ENCODE data around the gene IFIT1. TPM values are rescaled to one million over a fixed set of nuclear protein-coding genes. Genes with fewer than 3 reads are reported as not detected.

The IFIT1 gene
- polyA plus RNA-seq, 1 donor from 2014 or later, result not detected

DNA sequence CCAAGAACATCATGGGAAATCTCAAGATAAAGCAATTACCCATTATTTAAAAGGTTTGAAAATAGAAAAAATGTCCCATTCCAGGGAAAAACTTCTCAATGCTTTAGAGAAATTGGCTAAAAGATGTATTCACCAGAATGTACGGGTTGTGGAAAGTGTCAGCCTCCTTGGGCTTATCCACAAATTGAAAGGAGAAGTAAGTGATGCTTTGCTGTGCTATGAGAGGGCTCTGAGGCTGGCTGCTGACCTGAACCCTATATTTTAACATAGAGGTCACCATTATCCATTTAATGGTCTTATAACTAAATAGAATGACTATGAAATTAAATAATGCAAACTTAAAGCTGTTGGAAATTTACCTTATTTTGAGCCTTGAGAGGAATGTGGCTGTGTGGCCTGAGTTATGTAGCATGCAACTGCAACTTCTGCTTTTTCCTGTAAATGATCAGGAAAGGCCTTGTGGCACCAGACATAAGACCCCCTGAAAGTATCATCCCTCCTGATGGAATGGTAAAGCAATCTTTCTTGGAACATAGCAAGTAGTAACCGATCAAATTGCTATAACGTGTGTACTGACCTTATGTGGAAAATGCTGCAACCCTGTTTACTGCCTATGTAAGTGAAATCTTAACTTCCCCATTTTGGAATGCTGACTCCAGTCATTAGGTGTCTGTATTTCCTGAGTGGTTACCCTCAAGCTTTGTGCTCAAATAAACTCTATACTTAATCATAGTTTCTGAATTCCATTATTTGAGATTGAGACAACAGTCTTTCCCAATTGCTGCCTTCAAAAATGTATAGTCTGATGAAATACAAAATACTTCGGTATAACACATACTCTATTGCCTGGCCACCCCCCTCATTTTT is 7.7 kb upstream of the IFIT1 start:
- Histone ChIP-seq H3K9ac (ENCODE audit: low read length) (no peak overlapping the region), H3K9me3 (ENCODE audit: low read length) (no peaks in the 10 kb centered on the region), H3K4me3 (ENCODE audit: low read length) (no peak overlapping the region), H3K9me2 (ENCODE audit: insufficient read depth, low read length) (no peaks in the 10 kb centered on the region), H3K4me2 (ENCODE audit: low read length) (no peak overlapping the region), H4K20me1 (ENCODE audit: insufficient read depth) (no peaks in the 10 kb centered on the region), H3K79me2 (replicated peaks; ENCODE audit: insufficient read depth, low read length) (no peaks in the 10 kb centered on the region), H3K27me3 (ENCODE audit: insufficient read depth, low read depth, low read length) (no peaks in the 10 kb centered on the region), H2AFZ (ENCODE audit: low read depth, low read length) (no peak overlapping the region), H3K36me3 (ENCODE audit: insufficient read depth, low read length) (no peaks in the 10 kb centered on the region), H3F3A (ENCODE audit: insufficient read depth, low read length, poor library complexity, severe bottlenecking) (no peaks in the 10 kb centered on the region), H3K27ac (ENCODE audit: low read length) (no peak overlapping the region)
- TF ChIP-seq SMC3 (conservative IDR thresholded peaks at IDR 0.05; ENCODE audit: poor library complexity), result no peak
- TF ChIP-seq, protein P1, sequence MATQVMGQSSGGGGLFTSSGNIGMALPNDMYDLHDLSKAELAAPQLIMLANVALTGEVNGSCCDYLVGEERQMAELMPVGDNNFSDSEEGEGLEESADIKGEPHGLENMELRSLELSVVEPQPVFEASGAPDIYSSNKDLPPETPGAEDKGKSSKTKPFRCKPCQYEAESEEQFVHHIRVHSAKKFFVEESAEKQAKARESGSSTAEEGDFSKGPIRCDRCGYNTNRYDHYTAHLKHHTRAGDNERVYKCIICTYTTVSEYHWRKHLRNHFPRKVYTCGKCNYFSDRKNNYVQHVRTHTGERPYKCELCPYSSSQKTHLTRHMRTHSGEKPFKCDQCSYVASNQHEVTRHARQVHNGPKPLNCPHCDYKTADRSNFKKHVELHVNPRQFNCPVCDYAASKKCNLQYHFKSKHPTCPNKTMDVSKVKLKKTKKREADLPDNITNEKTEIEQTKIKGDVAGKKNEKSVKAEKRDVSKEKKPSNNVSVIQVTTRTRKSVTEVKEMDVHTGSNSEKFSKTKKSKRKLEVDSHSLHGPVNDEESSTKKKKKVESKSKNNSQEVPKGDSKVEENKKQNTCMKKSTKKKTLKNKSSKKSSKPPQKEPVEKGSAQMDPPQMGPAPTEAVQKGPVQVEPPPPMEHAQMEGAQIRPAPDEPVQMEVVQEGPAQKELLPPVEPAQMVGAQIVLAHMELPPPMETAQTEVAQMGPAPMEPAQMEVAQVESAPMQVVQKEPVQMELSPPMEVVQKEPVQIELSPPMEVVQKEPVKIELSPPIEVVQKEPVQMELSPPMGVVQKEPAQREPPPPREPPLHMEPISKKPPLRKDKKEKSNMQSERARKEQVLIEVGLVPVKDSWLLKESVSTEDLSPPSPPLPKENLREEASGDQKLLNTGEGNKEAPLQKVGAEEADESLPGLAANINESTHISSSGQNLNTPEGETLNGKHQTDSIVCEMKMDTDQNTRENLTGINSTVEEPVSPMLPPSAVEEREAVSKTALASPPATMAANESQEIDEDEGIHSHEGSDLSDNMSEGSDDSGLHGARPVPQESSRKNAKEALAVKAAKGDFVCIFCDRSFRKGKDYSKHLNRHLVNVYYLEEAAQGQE (IDR thresholded peaks at IDR 0.05; ENCODE audit: borderline replicate concordance), result no peak
- TF ChIP-seq, protein P2, sequence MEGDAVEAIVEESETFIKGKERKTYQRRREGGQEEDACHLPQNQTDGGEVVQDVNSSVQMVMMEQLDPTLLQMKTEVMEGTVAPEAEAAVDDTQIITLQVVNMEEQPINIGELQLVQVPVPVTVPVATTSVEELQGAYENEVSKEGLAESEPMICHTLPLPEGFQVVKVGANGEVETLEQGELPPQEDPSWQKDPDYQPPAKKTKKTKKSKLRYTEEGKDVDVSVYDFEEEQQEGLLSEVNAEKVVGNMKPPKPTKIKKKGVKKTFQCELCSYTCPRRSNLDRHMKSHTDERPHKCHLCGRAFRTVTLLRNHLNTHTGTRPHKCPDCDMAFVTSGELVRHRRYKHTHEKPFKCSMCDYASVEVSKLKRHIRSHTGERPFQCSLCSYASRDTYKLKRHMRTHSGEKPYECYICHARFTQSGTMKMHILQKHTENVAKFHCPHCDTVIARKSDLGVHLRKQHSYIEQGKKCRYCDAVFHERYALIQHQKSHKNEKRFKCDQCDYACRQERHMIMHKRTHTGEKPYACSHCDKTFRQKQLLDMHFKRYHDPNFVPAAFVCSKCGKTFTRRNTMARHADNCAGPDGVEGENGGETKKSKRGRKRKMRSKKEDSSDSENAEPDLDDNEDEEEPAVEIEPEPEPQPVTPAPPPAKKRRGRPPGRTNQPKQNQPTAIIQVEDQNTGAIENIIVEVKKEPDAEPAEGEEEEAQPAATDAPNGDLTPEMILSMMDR (IDR thresholded peaks at IDR 0.05; ENCODE audit: poor library complexity, severe bottlenecking), result no peak
- TF ChIP-seq POLR2AphosphoS5 (IDR thresholded peaks at IDR 0.05), result no peak
- TF ChIP-seq EZH2 (IDR thresholded peaks at IDR 0.05; ENCODE audit: borderline replicate concordance, insufficient read depth, low read length, poor library complexity, severe bottlenecking), result no peak
- no peak for TF ChIP-seq TAF1 (IDR thresholded peaks at IDR 0.05; ENCODE audit: low read depth)
- TF ChIP-seq MXI1 (conservative IDR thresholded peaks at IDR 0.05; ENCODE audit: poor library complexity, severe bottlenecking), result no peak
- TF ChIP-seq EP300 (conservative IDR thresholded peaks at IDR 0.05; ENCODE audit: poor library complexity, severe bottlenecking), result no peak
- TF ChIP-seq RAD21 (conservative IDR thresholded peaks at IDR 0.05), result no peak

DNA sequence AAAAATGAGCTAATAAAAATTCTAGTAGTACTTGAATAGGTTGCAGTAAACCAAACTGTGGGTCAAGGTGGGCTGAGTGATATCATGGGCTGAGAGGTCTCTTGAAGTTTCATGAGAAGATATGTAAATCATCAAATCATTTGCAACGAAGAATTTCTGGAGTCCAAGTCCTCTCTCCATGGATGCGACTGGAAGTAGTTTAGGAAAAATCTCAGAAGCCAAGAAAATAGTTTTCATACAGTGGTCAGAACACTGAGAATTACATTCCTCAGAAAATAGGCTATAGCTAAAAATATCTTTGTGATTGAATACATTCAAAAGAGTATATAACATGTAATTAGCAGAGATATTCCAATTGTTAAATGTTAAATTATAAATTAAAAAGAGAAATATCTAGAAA is 3.6 kb upstream of the IFIT1 start:
- Histone ChIP-seq H2AFZ (ENCODE audit: low read depth, low read length) (no peak overlapping the region), H3K27ac (ENCODE audit: low read length) (no peak overlapping the region), H3K9me2 (ENCODE audit: insufficient read depth, low read length) (no peaks in the 10 kb centered on the region), H3K36me3 (ENCODE audit: insufficient read depth, low read length) (no peaks in the 10 kb centered on the region), H3K79me2 (replicated peaks; ENCODE audit: insufficient read depth, low read length) (no peaks in the 10 kb centered on the region), H3F3A (ENCODE audit: insufficient read depth, low read length, poor library complexity, severe bottlenecking) (no peaks in the 10 kb centered on the region), H4K20me1 (ENCODE audit: insufficient read depth) (no peaks in the 10 kb centered on the region), H3K4me2 (ENCODE audit: low read length) (no peak overlapping the region), H3K27me3 (ENCODE audit: insufficient read depth, low read depth, low read length) (no peaks in the 10 kb centered on the region), H3K9me3 (ENCODE audit: low read length) (no peaks in the 10 kb centered on the region), H3K9ac (ENCODE audit: low read length) (no peak overlapping the region), H3K4me3 (ENCODE audit: low read length) (no peak overlapping the region)
- TF ChIP-seq TAF1 (IDR thresholded peaks at IDR 0.05; ENCODE audit: low read depth), result no peak
- TF ChIP-seq SMC3 (conservative IDR thresholded peaks at IDR 0.05; ENCODE audit: poor library complexity), result no peak
- TF ChIP-seq, protein P1 (IDR thresholded peaks at IDR 0.05; ENCODE audit: borderline replicate concordance), result no peak
- TF ChIP-seq POLR2AphosphoS5 (IDR thresholded peaks at IDR 0.05), result no peak
- no peak for TF ChIP-seq EZH2 (IDR thresholded peaks at IDR 0.05; ENCODE audit: borderline replicate concordance, insufficient read depth, low read length, poor library complexity, severe bottlenecking)
- TF ChIP-seq RAD21 (conservative IDR thresholded peaks at IDR 0.05), result no peak
- TF ChIP-seq, protein P2 (IDR thresholded peaks at IDR 0.05; ENCODE audit: poor library complexity, severe bottlenecking), result no peak
- no peak for TF ChIP-seq MXI1 (conservative IDR thresholded peaks at IDR 0.05; ENCODE audit: poor library complexity, severe bottlenecking)
- TF ChIP-seq EP300 (conservative IDR thresholded peaks at IDR 0.05; ENCODE audit: poor library complexity, severe bottlenecking), result no peak

Data from neural cell (in vitro differentiated cells).